RPMI7951 (cell line): Measurements from ENCODE around the gene THRB. TPM values are rescaled to one million over a fixed set of nuclear protein-coding genes. Genes with fewer than 3 reads are reported as not detected.

Experiments used
- DNase-seq: peaks from one replicate; pipeline ENCODE4 v3.0.0-alpha.2; 2012; ENCODE audit warnings: low read depth
- total RNA-seq: library from RNA; depleted of rRNA; stranded (reverse); fragments of >200 nt; shearing (Covaris generic); gene quantifications from 2 replicates; pipeline ENCODE4 v1.2.3, GENCODE V29; 2014

THRB gene
- total RNA-seq, 1 experiment from 2014 or later: 0.24 TPM

DNA sequence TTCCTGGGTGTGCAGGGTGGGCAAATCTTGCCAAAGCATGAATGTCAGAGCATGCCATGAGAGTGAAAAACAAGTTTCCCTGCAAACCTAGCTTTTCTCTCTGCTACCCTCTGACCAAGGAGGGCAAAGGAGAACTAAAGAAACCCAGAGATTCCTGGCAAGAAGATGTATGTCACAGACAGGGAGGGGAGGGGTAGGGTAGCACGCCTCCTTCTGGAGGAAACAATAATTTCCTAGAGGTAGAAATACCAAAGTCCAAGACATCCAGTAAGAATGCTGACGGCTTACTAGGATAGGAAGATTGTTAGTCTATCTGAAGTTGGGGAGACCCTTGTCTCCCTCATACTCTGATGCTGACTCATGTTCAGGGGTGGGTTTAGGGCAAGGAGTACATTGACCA is 345.6 kb downstream of the THRB start:
- DNase-seq: no peak

DNA sequence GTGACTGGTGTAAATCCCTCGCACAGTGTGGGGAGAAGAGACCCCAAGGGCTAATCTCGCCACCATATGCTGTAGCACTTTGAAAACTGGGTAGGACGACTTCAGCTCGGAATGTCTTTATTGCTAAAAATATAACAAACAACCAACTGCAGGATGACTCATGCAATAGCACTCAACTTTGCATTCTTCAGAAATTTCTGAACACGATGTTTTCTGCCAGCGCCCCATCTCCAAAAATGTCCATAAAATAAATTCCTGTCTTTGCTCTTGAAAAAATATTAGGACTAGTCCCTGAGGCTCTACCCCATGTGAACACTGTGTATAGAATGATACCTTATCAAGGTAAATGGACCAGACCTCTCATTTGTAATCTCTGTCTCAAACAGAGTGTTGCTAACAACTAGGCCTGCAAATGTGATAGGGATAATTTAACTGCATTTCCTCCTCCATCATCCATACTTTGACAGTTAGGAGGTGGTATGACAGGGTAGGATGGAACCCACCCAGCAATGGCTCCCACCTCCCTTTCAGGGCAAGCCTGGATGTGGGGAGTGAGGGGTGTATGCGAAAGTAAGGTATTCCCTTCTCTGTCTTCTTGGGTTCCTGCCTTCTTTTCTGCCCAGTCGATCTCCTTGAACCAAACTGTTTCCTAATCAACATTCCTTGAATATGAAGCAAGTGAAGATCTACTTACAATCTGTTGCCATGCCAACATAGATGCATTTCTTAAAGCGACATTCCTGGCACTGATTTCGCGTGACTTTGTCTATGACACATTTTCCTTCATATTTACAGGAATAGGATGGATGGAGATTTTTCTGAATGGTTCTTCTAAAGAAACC is 348.4 kb downstream of the THRB start:
- DNase-seq: peak; percentile 84

DNA sequence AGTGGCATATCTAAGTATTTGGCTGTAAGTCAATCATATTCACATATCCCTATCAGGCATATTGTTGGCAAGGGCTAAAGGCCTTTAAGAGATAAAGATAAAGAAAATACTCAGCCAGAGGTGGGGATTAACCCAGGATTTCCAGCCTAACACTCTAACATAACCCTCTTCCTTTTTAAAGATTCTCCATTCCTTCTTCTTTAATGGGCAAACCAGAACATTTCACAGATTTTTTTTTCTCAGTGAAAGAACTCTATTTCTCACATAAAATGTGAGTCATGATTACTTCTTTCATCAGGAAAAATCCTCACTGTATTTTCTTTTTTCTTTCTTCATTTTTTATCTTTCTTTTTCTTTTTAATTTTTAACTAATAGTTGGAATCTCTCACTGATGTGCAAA is 349.2 kb downstream of the THRB start:
- DNase-seq: no peak

DNA sequence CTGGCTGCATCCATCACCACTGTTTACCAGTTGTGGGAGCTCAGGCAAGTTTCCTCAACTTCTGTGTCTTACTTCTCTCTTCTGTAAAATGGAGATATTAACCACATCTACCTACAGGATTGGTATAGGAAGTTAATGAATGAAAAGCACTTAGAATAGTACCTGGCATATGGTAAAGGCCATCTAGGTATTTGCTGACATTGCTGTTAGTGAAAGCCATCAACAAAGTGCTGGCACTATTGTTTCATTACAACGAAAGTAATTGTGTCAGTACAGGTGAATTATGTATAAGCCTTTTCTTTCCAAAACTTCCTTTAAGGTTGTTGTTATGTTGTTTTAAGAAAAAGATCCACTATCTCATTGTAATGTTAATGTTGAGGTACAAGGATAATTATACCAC is 352.5 kb downstream of the THRB start:
- DNase-seq: no peak

GRCh38 chr3:24141548-24141947 is 353.1 kb downstream of the THRB start:
- DNase-seq: no peak

DNA sequence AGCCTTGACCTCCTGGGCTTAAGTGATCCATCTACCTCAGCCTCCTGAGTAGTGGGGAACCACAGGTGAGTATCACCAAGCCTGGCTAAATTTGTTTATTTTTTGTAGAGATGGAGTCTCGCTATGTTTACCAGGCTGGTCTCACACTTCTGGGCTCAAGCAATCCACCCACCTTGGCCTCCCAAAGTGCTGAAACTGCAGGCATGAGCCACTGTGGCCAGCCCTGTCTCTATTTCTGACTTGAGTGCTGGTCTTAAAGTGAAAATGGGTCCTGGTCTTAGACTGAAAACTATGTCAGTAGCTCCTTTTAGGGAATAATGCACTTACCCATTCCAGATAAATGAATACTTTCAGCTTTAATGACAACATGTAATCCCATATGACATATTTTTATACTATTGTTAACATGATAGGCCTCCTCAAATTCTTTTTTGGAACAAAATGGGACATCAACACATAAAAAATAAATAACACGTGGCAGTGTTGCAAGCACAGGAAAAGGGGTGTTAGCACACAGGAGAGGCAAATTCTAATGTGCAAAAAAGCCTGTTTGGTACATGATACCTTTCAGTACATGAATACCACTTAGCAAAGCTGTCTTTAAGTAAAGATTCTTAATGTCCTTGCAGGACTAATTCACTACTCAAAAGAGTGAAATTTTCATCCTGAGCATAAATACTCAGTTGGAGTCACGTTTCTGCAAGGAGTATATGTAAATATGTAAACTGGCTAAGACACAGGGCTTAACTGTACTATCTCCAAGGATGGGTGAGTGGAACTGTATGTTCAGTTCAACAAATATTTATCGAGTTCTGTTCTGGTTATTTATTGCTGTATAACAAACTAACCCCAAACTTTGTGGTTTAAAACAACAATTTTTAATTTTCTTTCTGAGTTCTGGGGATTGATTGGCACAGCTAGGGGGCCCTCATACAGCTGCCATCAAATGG is 354.9 kb downstream of the THRB start:
- DNase-seq: no peak

DNA sequence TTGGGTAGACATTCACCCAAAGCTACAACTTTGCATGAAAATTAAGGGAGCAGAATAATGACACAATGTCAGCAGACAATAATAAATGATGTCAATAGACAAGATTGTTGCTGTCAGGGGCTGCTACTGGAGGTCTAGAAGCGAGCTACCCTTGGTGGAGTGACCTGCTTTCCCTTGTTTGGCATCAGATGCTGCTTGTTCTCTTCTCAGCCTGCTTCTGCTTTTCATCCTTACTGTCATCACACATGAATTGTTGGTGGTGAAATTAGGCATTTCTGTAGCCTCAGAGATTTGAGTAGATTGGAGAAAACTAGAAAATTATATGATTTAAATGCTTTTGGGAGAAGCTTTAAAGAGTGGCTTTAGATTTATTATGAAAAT is 355.8 kb downstream of the THRB start:
- no peak for DNase-seq

DNA sequence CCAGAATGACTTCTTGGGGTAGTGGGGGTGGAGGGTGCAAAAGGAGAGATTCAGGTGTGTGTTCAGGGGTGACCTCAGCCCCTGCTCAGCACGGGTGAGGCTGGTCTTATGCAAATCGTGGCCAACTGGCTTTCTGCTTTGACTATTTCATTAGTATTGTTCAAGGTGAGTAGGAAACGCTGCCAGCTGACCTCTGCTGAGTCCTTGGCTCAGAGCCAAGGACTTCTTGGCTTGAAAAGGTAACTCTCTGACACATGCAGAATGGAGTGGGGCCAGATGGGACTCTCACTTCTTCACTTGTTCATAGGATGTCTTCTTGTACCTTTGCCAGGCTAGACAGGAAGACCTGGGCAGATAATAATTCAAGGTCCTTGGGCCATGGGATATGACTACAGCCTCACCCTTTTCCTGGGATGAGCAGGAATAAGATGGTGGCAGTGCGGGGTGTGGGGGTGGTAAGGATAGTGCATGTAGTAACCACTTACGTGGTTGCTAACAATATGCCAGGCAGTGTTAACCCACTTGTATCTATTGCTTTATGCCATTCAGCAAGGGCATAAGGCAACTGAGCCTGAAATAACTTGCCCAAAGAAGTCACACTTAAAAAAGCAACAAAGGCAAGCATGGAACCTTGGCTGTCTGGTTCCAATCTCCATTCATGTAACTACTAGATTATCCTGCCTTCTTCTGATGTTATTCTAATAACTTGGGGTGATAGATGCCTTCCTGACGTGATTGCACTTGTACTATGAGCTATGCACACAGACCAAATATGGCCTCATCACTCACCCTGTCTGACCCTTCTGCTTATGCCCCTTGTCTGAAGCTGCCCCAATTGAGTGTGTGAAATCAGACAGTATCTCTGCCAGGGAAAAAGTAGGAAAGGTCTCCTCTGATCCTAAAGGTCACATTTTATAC is 356.4 kb downstream of the THRB start:
- DNase-seq: no peak

- no peak for DNase-seq
These were observed 357.3 kb downstream of the THRB start for GRCh38 chr3:24137334-24137733.

DNA sequence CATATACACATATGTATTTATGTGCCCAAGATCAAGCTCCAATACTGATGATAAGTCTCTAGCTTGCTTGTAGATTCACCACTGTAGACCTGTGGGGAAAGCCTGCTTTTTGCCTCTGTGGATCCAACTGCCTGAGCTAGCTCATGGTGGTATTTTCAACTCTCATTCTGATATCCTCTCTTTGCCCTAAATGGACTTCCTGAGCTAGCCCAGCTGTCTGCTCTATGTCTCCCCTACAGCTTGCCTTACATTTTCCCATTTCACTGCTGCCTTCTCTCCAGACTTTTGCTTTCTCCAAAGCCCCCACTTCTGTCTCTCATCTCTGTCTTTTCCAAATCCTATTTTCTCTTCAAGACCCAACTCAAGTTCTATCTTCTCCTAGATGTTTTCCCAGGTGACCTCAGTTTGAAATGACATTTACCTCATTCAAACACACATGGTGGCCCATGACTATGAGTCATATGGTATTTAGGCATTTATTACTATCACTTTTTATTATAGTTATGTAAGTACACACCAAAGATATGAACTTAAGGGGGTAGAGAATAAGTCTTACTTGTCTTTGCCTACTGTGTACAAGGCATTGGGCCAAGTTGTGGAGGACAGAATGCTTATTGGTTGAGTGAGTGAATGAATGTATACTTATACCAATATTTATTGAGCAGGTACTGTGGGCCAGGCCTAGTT is 357.9 kb downstream of the THRB start:
- no peak for DNase-seq

- DNase-seq: no peak
These were observed 359.4 kb downstream of the THRB start for GRCh38 chr3:24135280-24135679.

GRCh38 chr3:24133942-24134341 is 360.7 kb downstream of the THRB start:
- no peak for DNase-seq

DNA sequence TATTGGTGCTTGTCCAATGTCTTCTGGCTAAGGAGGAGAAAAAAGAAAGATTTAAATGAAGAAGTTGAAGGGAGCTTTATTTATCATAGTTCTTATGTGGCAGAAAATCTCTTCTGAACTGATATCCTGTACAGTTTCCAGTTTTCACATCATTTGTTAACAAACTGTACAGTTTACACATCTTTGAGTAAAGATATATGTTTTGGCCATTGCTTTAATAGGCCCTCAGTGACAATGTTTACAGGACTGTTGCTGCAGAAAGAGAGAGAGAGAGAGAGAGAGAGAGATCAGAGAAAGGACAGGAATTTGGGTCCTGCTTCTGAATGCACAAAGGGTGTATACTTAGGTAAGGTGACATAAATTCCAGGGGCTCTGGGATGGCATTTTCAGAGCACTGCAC is 361.2 kb downstream of the THRB start:
- no peak for DNase-seq

DNA sequence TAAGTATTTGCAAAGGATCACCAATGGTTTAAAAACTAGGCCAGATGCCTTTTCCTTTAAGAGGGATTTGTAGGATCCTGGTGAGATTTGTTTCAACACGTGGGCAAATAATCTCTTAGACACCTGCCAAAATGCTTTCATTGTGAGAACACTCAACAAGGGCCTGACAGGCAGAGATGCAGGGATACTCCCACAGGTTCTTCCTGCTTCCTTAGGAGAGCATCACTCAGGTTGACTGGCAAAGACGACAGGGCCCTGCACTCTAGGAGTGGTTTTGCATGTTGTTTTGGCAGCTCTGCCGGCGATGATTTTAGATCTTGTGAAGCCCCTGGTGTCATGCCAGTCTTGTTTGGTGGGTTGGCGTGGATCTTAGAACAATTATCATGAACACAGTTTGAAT is 365.1 kb downstream of the THRB start:
- DNase-seq: no peak

GRCh38 chr3:24128199-24129005 is 366.2 kb downstream of the THRB start:
- DNase-seq: peak; percentile 58

DNA sequence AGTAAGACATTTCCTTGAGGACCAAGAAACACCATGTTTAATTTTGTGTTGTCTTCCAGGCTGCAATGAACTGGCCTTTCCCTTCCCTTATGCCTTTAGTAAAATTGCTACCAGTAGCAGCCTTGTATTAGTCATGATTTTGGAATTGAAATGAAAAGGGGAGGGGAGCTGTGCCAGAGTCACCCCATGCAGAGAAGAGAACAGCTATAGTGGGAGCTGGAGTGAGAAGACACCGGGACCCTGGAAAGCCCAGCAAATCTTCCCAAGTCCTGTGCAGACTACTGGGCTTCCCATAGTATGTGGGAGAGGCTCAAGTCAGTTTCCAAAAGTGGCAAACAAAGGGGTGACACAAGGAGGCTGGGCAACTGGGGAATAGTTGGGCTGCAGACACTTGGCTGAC is 371.1 kb downstream of the THRB start:
- DNase-seq: peak; percentile 55

DNA sequence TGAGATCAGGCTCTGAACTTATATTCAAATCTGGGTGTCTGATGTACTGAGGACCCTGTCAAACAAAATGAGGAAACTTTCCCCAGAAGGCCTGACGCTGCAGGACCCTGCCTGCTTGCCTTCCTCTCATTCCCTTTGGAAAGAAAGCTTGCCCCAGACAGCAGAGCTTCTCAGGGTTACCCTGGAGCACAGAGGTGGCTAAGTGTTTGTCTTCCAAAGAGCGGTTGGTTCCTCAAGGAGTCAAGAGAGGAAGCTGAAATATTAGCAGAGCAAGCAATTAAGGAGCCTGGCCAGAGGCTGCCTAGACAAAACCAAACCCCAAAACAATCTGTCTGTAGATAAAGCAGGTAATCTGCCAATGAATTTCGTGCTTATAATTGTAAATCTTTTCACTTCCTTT is 374.2 kb downstream of the THRB start:
- DNase-seq: no peak

- DNase-seq: peak; percentile 59
These were observed 375.3 kb downstream of the THRB start for GRCh38 chr3:24119321-24119751.

DNA sequence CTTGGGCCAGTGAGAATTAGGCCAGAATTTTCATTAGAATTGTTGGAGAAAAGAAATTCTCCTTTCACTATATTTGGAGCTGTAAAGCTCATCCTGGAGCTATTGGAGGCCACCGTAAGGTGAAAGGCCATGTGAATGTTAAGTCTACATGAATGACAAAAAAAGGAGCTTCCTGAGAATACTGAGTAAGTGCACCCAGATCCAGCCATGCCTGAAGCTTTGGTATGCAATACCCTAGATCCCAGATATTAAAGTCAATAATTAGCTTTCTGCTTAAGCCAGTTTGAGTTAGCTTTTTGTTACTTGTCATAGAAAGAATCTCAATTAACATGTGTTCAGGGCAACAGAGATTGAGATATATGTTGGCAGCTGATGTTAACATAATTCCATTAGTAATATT is 377.1 kb downstream of the THRB start:
- DNase-seq: no peak

GRCh38 chr3:24111711-24112110 is 382.9 kb downstream of the THRB start:
- no peak for DNase-seq
